Activated CD4-positive, CD25-positive, alpha-beta regulatory T cell treated with anti-CD3 and anti-CD28 coated beads, Interleukin-2, amount 50 U/mL, for 72 hours (primary cell): ENCODE results near the gene AGPAT4.

Source experiments
- DNase-seq: peaks from one replicate; pipeline ENCODE4 v3.0.0; 2021

AGPAT4 gene

GRCh38 chr6:161101517-161101916 lies 172.3 kb downstream of the AGPAT4 start:
- DNase-seq: no peak

GRCh38 chr6:161100072-161100471 lies 173.8 kb downstream of the AGPAT4 start:
- DNase-seq: no peak

- no peak for DNase-seq
These were observed 177.9 kb downstream of the AGPAT4 start for GRCh38 chr6:161095916-161096315.

GRCh38 chr6:161094955-161095354 lies 178.9 kb downstream of the AGPAT4 start:
- DNase-seq: no peak

- no peak for DNase-seq
These were observed 181.7 kb downstream of the AGPAT4 start for GRCh38 chr6:161091972-161092701.

GRCh38 chr6:161091151-161091550 lies 182.7 kb downstream of the AGPAT4 start:
- DNase-seq: no peak

GRCh38 chr6:161088676-161089328 lies 185.1 kb downstream of the AGPAT4 start:
- DNase-seq: no peak

GRCh38 chr6:161085246-161085645 lies 188.6 kb downstream of the AGPAT4 start:
- DNase-seq: no peak

- no peak for DNase-seq
These were observed 191.6 kb downstream of the AGPAT4 start for GRCh38 chr6:161082215-161082614.

- no peak for DNase-seq
These were observed 193.4 kb downstream of the AGPAT4 start for GRCh38 chr6:161080263-161080970.
